T follicular helper cell (primary cell): ENCODE results near the gene DCTN2.
"Not testable (repeated sequence)": the region's sequence is repeated elsewhere in the genome, so short reads cannot be mapped to it uniquely, and the experiment has no call there.

ENCODE experiments used
- DNase-seq: peaks from one replicate; pipeline ENCODE4 v3.0.0-alpha.2; 2020; ENCODE audit warnings: low read depth

DCTN2 gene

DNA sequence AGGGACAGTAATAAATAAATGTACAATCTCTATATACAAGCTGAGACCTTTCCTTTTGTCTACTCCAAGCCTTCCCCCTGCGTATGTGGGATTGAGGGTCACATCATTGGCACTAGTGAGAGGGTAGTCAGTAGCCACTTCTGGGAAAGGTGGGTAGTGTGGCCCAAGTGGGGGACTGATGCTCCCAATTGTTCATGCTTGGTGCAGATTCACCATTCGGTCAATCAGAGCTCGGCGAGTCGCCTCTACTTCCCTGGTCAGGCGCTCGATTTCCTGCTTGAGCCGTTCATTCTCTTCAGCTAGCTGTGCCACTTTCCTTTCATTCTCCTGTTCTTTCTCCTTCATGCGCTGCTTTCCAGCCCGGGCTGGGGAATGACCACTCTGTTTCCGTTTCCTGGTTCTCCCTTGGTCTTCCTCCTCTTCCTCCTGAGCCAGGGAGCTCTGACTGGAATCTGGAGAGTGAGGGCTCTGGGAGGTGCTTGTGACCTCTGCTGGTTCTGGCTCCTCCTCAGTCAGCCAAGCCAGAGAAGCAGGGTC is 30.3 kb downstream of the DCTN2 start:
- no peak for DNase-seq

DNA sequence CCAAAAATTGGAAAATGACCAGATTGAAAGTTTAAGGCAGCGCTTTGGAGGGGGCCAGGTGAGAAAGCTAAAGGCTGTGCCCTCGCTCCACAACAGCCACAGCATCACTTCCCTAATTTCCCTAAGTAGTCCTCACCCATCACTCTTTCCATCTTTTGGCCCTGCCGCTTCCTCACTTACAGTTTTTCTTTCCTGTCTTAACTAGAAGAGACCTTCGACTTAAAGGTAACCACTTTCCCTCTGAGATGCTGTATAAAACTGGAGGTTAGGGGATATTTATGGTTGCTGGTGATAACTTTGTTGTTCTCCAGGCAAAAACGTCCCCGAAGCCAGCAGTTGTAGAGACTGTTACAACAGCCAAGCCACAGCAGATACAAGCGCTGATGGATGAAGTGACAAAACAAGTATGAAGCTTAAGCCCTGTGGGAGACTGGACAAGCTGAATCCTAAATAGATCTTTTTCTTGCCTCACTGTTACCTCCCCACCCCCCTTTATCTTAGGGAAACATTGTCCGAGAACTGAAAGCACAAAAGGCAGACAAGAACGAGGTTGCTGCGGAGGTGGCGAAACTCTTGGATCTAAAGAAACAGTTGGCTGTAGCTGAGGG is 31.0 kb downstream of the DCTN2 start:
- no peak for DNase-seq

DNA sequence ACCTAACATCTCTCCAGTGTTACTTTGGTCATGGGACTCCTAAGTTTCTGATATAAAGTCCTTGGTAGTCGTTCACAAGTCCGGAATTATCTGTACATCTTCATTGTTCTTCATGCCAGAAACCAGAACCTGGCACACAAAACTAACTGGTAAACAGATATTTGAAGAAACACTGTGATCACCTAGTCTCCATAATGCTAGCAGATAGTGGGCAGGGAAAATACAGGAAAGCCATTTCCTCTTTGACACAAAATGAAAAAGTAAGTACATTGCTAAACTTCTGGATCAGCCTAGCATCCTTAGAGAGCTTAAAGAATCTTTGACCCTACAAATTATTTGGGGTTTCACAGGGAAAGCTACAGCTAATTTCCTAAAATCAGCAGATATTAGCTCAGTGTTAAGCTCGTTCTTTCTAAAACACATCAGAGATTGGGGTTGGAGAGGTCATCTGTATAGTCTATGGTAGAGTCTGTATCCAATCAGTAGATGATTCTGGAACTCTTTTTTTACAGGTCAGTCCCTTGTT is 31.5 kb downstream of the DCTN2 start:
- no peak for DNase-seq

DNA sequence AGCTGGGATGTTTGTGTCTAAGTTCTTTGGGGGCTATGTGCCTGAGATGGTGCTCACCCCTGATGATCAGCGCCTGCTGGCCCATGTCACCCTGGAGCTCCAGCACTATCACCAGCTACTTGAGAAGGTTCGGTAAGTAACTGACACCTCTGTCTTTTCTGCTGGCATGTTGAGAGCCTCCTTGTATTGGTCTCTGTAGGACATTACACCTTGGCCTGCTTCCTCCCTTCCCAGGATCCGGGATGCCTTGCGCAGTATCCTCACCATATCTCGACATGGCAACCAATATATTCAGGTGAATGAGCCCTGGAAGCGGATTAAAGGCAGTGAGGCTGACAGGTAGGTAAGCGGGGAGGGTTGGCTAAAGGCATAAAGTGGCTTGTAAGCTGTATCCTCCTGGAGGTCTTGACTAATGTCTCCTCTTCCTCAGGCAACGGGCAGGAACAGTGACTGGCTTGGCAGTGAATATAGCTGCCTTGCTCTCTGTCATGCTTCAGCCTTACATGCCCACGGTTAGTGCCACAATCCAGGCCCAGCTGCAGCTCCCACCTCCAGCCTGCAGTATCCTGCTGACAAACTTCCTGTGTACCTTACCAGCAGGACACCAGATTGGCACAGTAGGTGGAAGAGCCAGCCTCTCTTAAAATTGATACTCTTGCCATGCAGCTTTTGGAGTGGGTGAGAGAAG is 32.1 kb downstream of the DCTN2 start:
- DNase-seq: no peak

DNA sequence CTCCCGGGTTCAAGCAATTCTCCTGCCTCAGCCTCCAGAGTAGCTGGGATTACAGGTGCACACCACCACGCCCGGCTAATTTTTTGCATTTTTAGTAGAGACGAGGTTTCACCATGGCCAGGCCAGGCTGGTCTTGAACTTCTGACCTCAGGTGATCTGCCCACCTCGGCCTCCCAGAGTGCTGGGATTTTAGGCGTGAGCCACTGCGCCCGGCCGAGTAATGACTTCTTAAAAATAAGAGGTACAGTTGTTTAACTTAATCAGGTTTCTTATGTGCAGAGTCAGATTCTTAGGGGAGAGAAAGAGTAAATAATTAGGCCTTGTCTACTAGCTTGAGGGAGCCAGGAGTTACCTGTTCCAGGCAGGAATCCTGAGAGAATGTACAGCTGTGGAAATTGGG is 32.7 kb downstream of the DCTN2 start:
- not testable (repeated sequence) for DNase-seq

DNA sequence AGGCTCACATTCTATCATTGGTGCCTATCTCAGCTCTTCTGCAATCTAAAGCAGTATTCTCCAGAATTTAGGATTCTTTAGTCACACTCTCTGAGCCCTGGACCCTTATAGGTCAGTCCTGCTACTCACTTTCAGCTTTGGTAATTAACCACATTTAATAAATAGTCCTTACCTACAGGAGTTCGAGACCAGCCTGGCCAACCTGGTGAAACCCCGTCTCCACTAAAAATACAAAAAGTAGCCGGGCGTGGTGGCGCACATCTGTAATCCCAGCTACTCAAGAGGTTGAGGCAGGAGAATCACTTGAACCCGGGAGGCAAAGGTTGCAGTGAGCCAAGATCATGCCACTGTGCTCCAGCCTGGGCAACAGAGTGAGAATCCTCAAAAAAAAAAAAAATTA is 33.3 kb downstream of the DCTN2 start:
- not testable (repeated sequence) for DNase-seq

DNA sequence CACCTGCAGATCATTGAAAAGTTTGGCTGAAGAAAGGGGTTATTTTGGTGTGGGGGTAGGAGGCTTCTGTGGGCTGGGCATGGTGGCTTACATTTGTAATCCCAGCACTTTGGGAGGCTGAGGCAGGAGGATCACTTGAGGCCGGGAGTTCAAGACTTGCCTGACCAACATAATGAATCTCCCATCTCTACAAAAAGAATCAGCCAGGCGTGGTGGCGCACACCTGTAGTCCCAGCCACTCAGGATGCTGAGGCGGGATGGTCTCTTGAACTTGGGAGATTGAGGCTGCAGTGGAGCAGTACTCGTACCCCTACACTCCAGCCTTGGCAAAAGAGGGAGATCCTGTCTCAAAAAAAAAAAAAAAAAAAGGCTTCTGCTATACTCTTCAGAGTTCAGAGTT is 33.7 kb downstream of the DCTN2 start:
- no peak for DNase-seq

DNA sequence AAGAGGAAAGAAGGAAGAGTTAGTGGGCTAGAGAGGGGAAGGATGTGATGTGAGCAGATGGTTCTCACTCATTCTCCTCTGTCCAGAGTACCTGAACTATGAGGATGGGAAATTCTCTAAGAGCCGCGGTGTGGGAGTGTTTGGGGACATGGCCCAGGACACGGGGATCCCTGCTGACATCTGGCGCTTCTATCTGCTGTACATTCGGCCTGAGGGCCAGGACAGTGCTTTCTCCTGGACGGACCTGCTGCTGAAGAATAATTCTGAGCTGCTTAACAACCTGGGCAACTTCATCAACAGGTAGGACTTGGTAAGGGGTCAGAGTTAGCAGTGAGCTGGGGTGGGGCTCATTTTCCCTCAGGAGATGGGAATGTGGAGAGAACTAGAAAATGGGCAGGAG is 34.3 kb downstream of the DCTN2 start:
- no peak for DNase-seq

DNA sequence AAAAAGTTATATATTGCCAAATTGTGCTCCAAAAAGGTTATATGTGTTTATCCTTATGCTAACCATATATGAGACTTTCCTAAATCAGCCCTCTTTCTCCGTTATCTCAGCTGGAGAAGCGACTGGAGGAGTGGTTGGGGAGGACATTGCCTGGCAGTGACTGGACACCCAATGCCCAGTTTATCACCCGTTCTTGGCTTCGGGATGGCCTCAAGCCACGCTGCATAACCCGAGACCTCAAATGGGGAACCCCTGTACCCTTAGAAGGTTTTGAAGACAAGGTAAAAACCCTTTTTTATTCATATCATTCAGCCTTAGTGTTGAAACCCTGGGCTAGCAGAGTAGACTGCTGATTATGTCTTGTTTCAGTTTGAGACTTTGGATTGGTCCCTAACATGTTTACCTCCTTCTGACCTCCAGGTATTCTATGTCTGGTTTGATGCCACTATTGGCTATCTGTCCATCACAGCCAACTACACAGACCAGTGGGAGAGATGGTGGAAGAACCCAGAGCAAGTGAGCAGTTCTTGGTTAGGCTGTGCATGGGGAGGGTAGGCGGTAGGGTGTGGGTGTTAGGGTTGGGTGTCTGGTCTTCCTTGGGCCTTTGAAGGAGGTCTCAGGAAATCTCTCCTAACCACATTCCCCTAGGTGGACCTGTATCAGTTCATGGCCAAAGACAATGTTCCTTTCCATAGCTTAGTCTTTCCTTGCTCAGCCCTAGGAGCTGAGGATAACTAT is 35.2 kb downstream of the DCTN2 start:
- no peak for DNase-seq

DNA sequence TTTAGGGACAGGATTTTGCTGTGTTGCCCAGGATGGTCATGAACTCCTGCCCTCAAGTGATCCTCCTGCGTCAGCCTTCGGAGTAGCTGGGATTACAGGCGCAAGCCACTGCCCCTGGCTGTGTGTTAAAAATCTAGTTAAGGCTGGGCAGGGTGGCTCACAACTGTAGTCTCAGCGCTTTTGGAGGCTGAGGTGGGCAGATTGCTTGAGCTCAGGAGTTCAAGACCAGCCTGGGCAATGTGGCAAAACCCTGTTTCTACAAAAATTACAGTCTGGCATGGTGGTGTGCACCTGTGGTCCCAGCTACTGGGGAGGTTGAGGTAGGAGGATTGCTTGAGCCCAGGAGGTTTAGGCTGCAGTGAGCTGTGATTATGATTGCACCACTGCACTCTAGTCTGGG is 35.8 kb downstream of the DCTN2 start:
- no peak for DNase-seq

DNA sequence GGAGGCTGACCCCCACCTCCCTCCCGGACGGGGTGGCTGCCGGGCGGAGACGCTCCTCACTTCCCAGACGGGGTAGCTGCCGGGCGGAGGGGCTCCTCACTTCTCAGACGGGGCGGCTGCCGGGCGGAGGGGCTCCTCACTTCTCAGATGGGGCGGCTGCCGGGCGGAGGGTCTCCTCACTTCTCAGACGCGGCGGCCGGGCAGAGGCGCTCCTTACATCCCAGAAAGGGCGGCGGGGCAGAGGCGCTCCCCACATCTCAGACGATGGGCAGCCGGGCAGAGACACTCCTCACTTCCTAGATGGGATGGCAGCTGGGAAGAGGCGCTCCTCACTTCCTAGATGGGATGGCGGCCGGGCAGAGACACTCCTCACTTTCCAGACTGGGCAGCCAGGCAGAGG is 39.2 kb downstream of the DCTN2 start:
- DNase-seq: not testable (repeated sequence)

DNA sequence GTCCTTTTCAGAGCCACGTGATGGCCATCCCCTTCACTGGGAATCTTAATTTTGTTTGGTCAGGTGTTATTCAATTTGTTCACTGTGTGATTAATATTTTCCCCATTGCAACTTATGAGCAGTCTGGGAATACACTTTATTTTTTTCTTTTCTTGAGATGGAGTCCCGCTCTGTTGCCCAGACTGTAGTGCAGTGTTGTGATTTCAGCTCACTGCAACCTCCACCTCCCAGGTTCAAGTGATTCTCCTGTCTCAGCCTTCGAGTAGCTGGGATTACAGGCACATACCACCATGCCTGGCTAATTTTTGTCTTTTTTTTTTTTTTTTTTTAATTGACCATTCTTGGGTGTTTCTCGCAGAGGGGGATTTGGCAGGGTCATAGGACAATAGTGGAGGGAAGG is 40.5 kb downstream of the DCTN2 start:
- not testable (repeated sequence) for DNase-seq

DNA sequence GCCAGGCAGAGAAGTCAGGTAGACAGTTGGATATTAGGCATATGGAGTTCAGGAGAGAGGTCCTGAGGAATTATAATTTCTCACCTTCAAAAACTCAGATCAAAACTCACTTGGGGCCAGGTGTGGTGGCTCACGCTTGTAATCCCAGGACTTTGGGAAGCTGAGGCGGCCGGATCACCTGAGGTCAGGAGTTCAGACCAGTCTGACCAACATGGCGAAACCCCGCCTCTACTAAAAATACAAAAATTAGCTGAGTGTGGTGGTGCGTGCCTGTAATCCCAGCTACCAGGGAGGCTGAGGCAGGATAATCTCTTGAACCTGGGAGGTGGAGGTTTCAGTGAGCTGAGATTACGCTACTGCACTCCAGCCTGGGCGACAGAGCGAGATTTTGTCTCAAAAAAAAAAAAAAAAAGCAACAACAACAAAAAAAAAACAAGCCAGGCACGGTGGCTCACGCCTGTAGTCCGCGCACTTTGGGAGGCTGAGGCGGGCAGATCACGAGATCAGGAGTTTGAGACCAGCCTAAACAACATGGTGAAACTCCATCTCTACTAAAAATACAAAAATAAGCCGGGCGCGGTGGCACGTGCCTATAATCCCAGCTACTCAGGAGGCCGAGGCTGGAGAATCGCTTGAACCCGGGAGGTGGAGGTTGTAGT is 44.6 kb downstream of the DCTN2 start:
- not testable (repeated sequence) for DNase-seq

DNA sequence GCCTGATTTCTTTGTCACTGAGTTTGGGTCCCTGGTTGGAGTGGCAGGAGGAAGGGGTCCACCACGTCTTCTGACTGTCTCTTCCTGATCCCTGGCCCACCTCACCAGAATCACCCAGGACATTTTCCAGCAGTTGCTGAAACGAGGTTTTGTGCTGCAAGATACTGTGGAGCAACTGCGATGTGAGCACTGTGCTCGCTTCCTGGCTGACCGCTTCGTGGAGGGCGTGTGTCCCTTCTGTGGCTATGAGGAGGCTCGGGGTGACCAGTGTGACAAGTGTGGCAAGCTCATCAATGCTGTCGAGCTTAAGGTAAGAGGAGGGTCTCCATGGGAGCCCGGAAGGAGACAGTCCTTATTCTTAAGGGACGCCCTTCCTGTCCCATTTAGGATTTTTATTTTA is 46.8 kb downstream of the DCTN2 start:
- DNase-seq: no peak

DNA sequence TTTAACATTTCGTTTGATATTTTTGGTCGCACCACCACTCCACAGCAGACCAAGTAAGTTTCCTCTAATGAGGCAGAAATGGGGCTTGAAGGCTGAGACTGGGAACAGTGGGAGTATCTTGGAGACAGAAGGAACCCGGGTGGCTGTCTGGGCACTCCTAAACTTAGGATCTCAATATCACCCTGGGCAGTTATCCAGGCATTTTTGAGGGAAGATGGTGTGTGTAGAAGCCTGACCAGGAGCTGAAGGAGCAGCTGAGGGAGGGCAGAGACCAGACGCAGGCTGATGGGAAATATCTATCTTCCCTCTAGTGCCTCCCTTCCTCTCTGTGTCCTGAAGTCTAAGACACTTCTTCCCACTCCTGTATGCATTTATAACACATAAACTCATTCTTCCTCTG is 48.4 kb downstream of the DCTN2 start:
- no peak for DNase-seq

DNA sequence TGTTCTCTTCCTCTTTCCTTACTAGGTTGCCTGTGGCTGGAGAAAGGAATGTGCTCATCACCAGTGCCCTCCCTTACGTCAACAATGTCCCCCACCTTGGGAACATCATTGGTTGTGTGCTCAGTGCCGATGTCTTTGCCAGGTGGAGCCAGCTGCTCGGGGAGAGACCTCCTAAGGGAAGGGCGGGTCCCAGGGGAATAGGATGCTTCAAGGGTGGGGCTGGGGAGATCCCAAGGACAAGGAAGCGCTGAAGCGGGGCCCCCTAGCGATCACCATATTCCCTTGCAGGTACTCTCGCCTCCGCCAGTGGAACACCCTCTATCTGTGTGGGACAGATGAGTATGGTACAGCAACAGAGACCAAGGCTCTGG is 48.9 kb downstream of the DCTN2 start:
- no peak for DNase-seq

DNA sequence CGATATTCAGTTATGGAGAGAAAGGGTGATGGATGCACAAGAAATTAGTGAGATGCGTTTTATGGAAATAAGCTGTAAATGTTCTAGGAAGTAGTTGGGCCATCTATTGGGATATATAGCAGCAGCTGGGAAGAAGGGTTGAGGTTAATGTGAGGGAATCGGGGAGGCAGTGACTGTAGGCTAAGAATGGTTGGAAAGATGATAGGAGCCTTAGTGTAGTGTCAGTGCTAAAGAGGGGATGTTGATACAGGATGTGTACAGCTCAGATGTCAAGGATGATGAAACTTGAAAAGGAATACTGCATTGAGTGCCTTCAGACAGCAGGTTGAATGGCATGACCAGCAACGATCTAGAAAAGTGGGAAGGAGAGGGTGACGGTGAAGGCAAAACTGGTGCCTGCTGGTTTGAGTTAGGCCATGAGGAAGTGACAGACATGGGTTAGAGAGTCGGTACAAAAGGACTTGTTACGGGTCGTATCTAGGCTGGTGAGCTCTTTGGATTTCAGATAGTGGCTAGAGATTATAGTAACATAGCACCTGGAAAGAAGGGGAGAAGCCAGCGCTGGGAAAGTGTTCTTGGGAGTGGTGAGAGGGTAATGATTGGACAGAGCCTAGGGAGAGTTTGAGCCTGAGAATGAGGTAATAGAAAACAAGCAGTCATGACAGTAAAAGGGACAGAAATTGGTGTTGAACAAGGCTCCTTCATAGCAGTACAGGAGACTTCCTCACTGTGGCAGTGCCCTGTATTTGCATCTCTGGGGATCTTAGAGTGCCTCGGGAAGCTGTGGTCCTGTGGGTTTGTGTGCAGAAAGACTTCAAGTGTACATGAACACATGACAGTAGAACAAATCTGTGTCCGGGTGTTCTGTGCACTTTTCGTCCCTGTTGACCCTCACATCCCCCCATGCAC is 49.5 kb downstream of the DCTN2 start:
- no peak for DNase-seq

DNA sequence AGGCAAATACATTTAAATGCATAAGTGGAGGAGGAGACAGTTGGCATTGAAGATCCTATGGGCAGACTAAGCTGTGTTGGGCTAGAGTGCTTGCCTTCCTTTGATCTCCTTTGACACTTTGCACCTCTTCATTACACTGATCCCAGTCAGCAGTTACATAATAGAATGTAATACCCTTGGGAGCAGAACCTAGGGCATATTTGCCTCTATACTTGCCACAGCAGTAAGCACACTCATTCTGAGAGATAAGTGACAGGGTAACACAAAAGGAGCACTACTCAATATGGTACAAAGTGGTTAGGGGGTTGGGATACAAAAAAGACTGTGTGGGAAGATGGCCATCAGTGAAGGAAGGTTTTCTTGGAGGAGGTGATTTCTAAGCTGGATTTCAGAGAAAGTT is 50.2 kb downstream of the DCTN2 start:
- DNase-seq: no peak

DNA sequence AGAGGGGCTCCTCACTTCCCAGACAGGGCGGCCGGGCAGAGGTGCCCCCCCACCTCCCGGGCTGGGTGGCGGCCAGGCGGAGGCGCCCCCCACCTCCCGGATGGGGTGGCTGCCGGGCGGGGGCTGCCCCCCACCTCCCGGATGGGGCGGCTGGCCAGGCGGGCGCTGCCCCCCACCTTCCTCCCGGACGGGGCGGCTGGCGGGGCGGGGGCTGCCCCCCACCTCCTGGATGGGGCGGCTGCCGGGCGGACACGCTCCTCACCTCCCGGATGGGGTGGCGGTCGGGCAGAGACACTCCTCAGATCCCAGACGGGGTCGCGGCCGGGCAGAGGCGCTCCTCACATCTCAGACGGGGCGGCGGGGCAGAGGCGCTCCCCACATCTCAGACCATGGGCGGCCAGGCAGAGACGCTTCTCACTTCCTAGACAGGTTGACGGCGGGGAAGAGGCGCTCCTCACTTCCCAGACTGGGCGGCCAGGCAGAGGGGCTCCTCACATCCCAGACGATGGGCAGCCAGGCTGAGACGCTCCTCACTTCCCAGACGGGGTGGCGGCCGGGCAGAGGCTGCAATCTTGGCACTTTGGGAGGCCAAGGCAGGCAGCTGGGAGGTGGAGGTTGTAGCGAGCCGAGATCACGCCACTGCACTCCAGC is 51.8 kb downstream of the DCTN2 start:
- not testable (repeated sequence) for DNase-seq

DNA sequence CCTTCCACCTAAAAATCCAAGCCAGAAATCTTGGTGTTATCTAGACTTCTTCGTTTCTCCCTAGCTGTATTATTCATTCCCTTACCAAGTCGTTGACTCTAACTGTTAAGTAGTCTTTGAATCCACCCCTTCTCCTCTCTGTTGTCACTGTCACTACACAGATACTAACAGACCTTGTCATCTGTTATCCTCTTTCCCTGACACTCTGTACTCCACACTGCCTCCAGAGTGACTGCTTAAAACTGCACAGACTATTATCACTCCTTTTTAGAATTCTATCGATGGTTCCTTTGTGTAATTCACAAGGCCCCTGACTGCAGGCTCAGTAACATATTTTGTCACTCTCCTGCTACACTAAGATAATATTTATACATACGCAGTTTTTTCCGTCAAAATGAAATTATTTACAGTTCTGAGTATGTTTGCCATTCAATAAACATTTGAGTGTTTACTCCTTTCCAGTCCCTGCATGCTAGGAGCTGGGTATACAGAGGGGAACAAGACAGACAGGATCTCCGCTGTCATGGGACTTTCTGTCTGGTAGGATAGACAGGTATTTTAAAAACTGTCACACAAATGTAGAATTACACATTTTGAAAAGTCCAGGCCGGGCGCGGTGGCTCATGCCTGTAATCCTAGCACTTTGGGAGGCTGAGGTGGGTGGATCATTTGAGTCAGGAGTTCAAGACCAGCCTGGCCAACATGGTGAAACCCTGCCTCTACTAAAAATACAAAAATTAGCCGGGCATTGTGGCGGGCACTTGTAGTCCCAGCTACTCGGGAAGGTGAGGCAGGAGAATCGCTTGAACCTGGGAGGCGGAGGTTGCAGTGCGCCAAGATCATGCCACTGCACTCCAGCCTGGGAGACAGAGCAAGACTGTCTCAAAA is 55.4 kb downstream of the DCTN2 start:
- no peak for DNase-seq
